GM19455 (cell line): ENCODE results near the gene MEIS1.

Source experiments
- ATAC-seq: cut with Tn5 transposase; IDR thresholded peaks from one replicate; pipeline ENCODE4 v1.9.1; 2021; ENCODE audit not compliant: unreplicated experiment

Gene MEIS1

GRCh38 chr2:66498289-66498975 is 63.5 kb downstream of the MEIS1 start:
- ATAC-seq = no peak

GRCh38 chr2:66501267-66501666 is 66.3 kb downstream of the MEIS1 start:
- ATAC-seq = no peak

- ATAC-seq = no peak
Measured at GRCh38 chr2:66506265-66506664, 71.3 kb downstream of the MEIS1 start.

GRCh38 chr2:66507673-66508201 is 72.8 kb downstream of the MEIS1 start:
- ATAC-seq = no peak

GRCh38 chr2:66508484-66509071 is 73.7 kb downstream of the MEIS1 start:
- no peak for ATAC-seq

GRCh38 chr2:66509326-66509811 is 74.4 kb downstream of the MEIS1 start:
- ATAC-seq = no peak

GRCh38 chr2:66512626-66513025 is 77.7 kb downstream of the MEIS1 start:
- ATAC-seq = no peak

- no peak for ATAC-seq
Measured at GRCh38 chr2:66515743-66516142, 80.8 kb downstream of the MEIS1 start.

- ATAC-seq = no peak
Measured at GRCh38 chr2:66516499-66516898, 81.6 kb downstream of the MEIS1 start.

GRCh38 chr2:66517772-66518171 is 82.8 kb downstream of the MEIS1 start:
- ATAC-seq = no peak

GRCh38 chr2:66519264-66519843 is 84.4 kb downstream of the MEIS1 start:
- no peak for ATAC-seq

- ATAC-seq = no peak
Measured at GRCh38 chr2:66521291-66521922, 86.5 kb downstream of the MEIS1 start.

GRCh38 chr2:66522611-66523376 is 87.9 kb downstream of the MEIS1 start:
- ATAC-seq = no peak

- no peak for ATAC-seq
Measured at GRCh38 chr2:66523377-66523969, 88.5 kb downstream of the MEIS1 start.

- ATAC-seq = no peak
Measured at GRCh38 chr2:66523990-66524389, 89.1 kb downstream of the MEIS1 start.

- ATAC-seq = no peak
Measured at GRCh38 chr2:66525606-66526005, 90.7 kb downstream of the MEIS1 start.

- no peak for ATAC-seq
Measured at GRCh38 chr2:66526180-66526579, 91.3 kb downstream of the MEIS1 start.

GRCh38 chr2:66528974-66529724 is 94.2 kb downstream of the MEIS1 start:
- ATAC-seq = no peak

- no peak for ATAC-seq
Measured at GRCh38 chr2:66530651-66531050, 95.7 kb downstream of the MEIS1 start.

- no peak for ATAC-seq
Measured at GRCh38 chr2:66531155-66531554, 96.2 kb downstream of the MEIS1 start.
